C4-2B (cell line): ENCODE measurements around the gene ADAMTS7.

Experiments used
- CTCF ChIP-seq: fragments of 450-650 bp; conservative IDR thresholded peaks from 2 replicates; pipeline ENCODE4 v1.5.1; 2017; ENCODE audit warnings: mild to moderate bottlenecking
- ZFX ChIP-seq: fragments of 450-650 bp; IDR thresholded peaks from 2 replicates; pipeline ENCODE4 v1.6.1; 2017

GRCh38 chr15:78740904-78741274 lies 70.4 kb downstream of the ADAMTS7 start:
- TF ChIP-seq CTCF = peak; percentile 10; the same call in 1 of the 2 replicates
- no peak for TF ChIP-seq ZFX
